Caco-2 (cell line): ENCODE data around the gene LRRIQ3. TPM values are rescaled to one million over a fixed set of nuclear protein-coding genes. Genes with fewer than 3 reads are reported as not detected.

ENCODE experiments used
- BruUV-seq: library from RNA; stranded (reverse); fragments of 400-500 nt; replicated peaks from 2 replicates; lab custom pipeline; 2021; lab: Mats Ljungman, UMichigan
- CTCF ChIA-PET: fragments of 300-600 bp; sonication (Branson Sonifier 250); formaldehyde crosslinking; loops from one replicate; lab custom pipeline; 2022; ENCODE audit warnings: antibody characterized with exemption; lab: Charles Lee
- POLR2A ChIA-PET: fragments of 300-600 bp; sonication (Branson Sonifier 250); formaldehyde crosslinking; loops from one replicate; lab custom pipeline; 2022; ENCODE audit warnings: antibody characterized with exemption; lab: Charles Lee
- DNase-seq, 2 experiments: peaks; one replicate each; pipeline versions ENCODE4 v3.0.0 to v3.0.0-alpha.2; 2020 to 2022
- H3K27me3 ChIP-seq: replicated peaks from 2 replicates; pipeline ENCODE4 v1.6.0; 2011; ENCODE audit warnings: low read length; ENCODE audit not compliant: control insufficient read depth, insufficient read depth
- H3K36me3 ChIP-seq: 2 replicates; pipeline ENCODE4 v1.5.1; 2011; ENCODE audit warnings: low read length; ENCODE audit not compliant: control insufficient read depth, insufficient read depth
- H3K4me1 ChIP-seq: fragments of 250-450 bp; sonication (Bioruptor Pico); 2 replicates; pipeline ENCODE4 v1.5.1; 2020; ENCODE audit warnings: mild to moderate bottlenecking
- H3K4me3 ChIP-seq: 2 replicates; pipeline ENCODE4 v1.5.1; 2011; ENCODE audit warnings: low read depth, mild to moderate bottlenecking, control low read depth, low read length
- H3K9me3 ChIP-seq: fragments of 250-450 bp; sonication (Bioruptor Pico); 2 replicates; pipeline ENCODE4 v1.5.1; 2020; ENCODE audit warnings: mild to moderate bottlenecking, moderate library complexity
- H3K27ac Mint-ChIP-seq: one replicate; pipeline ENCODE4 v1.8.0; 2022; ENCODE audit warnings: mixed read lengths; ENCODE audit not compliant: unreplicated experiment
- H3K27me3 Mint-ChIP-seq: one replicate; pipeline ENCODE4 v1.8.0; 2022; ENCODE audit warnings: mixed read lengths; ENCODE audit not compliant: insufficient read depth, unreplicated experiment
- H3K36me3 Mint-ChIP-seq: one replicate; pipeline ENCODE4 v1.8.0; 2022; ENCODE audit warnings: mild to moderate bottlenecking, mixed read lengths; ENCODE audit not compliant: insufficient read depth, unreplicated experiment
- H3K4me1 Mint-ChIP-seq: one replicate; pipeline ENCODE4 v1.8.0; 2022; ENCODE audit warnings: low read depth, mixed read lengths; ENCODE audit not compliant: unreplicated experiment
- H3K4me3 Mint-ChIP-seq: one replicate; pipeline ENCODE4 v1.8.0; 2022; ENCODE audit warnings: mild to moderate bottlenecking, moderate library complexity, mixed read lengths; ENCODE audit not compliant: unreplicated experiment
- H3K9me3 Mint-ChIP-seq: one replicate; pipeline ENCODE4 v1.8.0; 2022; ENCODE audit warnings: mixed read lengths; ENCODE audit not compliant: unreplicated experiment
- CTCF ChIP-seq, 2 experiments: fragments of 200-600 bp in 1 of 2; IDR thresholded peaks; 1 replicate in 1 of 2; 2 replicates in 1 of 2; pipeline versions ENCODE4 v1.5.1 to v1.8.0; 2011 to 2022; ENCODE audit warnings: antibody characterized with exemption in 1 of 2, control low read depth in 1 of 2, inconsistent platforms in 1 of 2, low read depth in 1 of 2, low read length in 1 of 2, mild to moderate bottlenecking in 1 of 2, moderate library complexity in 1 of 2; ENCODE audit not compliant: insufficient read depth in 1 of 2, severe bottlenecking in 1 of 2, unreplicated experiment in 1 of 2
- intact Hi-C: fragments of 100-400 bp; cut with micrococcal nuclease; formaldehyde crosslinking; loops from one replicate; pipeline ENCODE4 v1.10.0; 2022; ENCODE audit not compliant: unreplicated experiment
- total RNA-seq: library from RNA; stranded (reverse); gene quantifications from 2 replicates; pipeline ENCODE4 v1.2.3, GENCODE V29; 2022

LRRIQ3 gene
- total RNA-seq, 1 experiment from 2014 or later, result 0.23 TPM

- no peak overlapping the region for H3K4me3 Mint-ChIP-seq
- H3K4me1 Mint-ChIP-seq, result no peaks in the 10 kb centered on the region
- H3K4me1 ChIP-seq, result no peaks in the 10 kb centered on the region
- no peaks in the 10 kb centered on the region for H3K27me3 ChIP-seq
- intact Hi-C loops, result no loop called here
- ChIA-PET POLR2A (no interaction called here), CTCF (no interaction called here)
- no peaks in the 10 kb centered on the region for H3K36me3 Mint-ChIP-seq
- DNase-seq, result no peak
- no peak for TF ChIP-seq CTCF (IDR thresholded peaks at IDR 0.05; ENCODE audit: insufficient read depth in 1 of 2, low read depth in 1 of 2, low read length in 1 of 2, severe bottlenecking in 1 of 2, unreplicated experiment in 1 of 2)
- no peaks in the 10 kb centered on the region for H3K36me3 ChIP-seq
- H3K9me3 ChIP-seq, result no peaks in the 10 kb centered on the region
- no peaks in the 10 kb centered on the region for H3K27me3 Mint-ChIP-seq
- no peak overlapping the region for H3K27ac Mint-ChIP-seq
- H3K4me3 ChIP-seq, result no peak overlapping the region
- H3K9me3 Mint-ChIP-seq, result no peaks in the 10 kb centered on the region
- no TSS peak for BruUV-seq
These were observed 17.3 kb upstream of the LRRIQ3 start for GRCh38 chr1:74215229-74215628.

GRCh38 chr1:74205266-74205665 lies 7.3 kb upstream of the LRRIQ3 start:
- Histone ChIP-seq H3K4me3 (no peak overlapping the region), H3K36me3 (no peaks in the 10 kb centered on the region), H3K9me3 (no peaks in the 10 kb centered on the region), H3K27me3 (no peaks in the 10 kb centered on the region), H3K4me1 (no peaks in the 10 kb centered on the region)
- POLR2A ChIA-PET, result no interaction called here
- Mint-ChIP-seq H3K4me1 (no peaks in the 10 kb centered on the region), H3K27me3 (no peaks in the 10 kb centered on the region), H3K36me3 (no peaks in the 10 kb centered on the region), H3K4me3 (no peak overlapping the region), H3K9me3 (no peaks in the 10 kb centered on the region), H3K27ac (no peak overlapping the region)
- TF ChIP-seq CTCF (IDR thresholded peaks at IDR 0.05; ENCODE audit: insufficient read depth in 1 of 2, low read depth in 1 of 2, low read length in 1 of 2, severe bottlenecking in 1 of 2, unreplicated experiment in 1 of 2), result no peak
- CTCF ChIA-PET, result no interaction called here
- DNase-seq, result no peak
- BruUV-seq, result no TSS peak
- intact Hi-C loops, result no loop called here

- ChIA-PET POLR2A (no interaction called here), CTCF (no interaction called here)
- no peaks in the 10 kb centered on the region for H3K36me3 ChIP-seq
- Mint-ChIP-seq H3K27me3 (no peaks in the 10 kb centered on the region), H3K4me1 (no peaks in the 10 kb centered on the region), H3K4me3 (no peak overlapping the region), H3K36me3 (peaks cover 11% of the 10 kb centered on the region), H3K9me3 (no peaks in the 10 kb centered on the region), H3K27ac (no peak overlapping the region)
- intact Hi-C loops, result loop anchor here (5.0 kb wide), 1 partner anchor 533 kb away; the partner anchor contains the start of genes CRYZ and TYW3
- H3K4me1 ChIP-seq, result no peaks in the 10 kb centered on the region
- BruUV-seq, result no TSS peak
- TF ChIP-seq CTCF (IDR thresholded peaks at IDR 0.05; ENCODE audit: insufficient read depth in 1 of 2, low read depth in 1 of 2, low read length in 1 of 2, severe bottlenecking in 1 of 2, unreplicated experiment in 1 of 2), result no peak
- H3K27me3 ChIP-seq, result no peaks in the 10 kb centered on the region
- H3K4me3 ChIP-seq, result no peak overlapping the region
- no peaks in the 10 kb centered on the region for H3K9me3 ChIP-seq
- no peak for DNase-seq
These were observed 1.5 kb upstream of the LRRIQ3 start for GRCh38 chr1:74199504-74199903.
